A549 (cell line): Measurements from ENCODE around the gene NGFR.

Experiments used
- BHLHE40 ChIP-seq: IDR thresholded peaks from 2 replicates; pipeline ENCODE4 v1.6.1; 2012; ENCODE audit warnings: low read depth, low read length, inconsistent platforms
- CHD2 ChIP-seq: fragments of 150-350 bp; IDR thresholded peaks from 2 replicates; pipeline ENCODE4 v1.6.1; 2014; ENCODE audit warnings: low read length; ENCODE audit not compliant: partially characterized antibody
- CTCF ChIP-seq: fragments of >200 bp; sonication (Bioruptor Twin); formaldehyde crosslinking; IDR thresholded peaks from 3 replicates; pipeline ENCODE4 v1.5.1; 2016
- EP300 ChIP-seq, 2 experiments: fragments of >200 bp; sonication (Bioruptor Twin); formaldehyde crosslinking; IDR thresholded peaks; 2 replicates in 1 of 2; 3 replicates in 1 of 2; pipeline ENCODE4 v1.6.1; 2016 to 2017
- FOXS1 ChIP-seq: fragments of 250-450 bp; sonication (Bioruptor Pico); IDR thresholded peaks from 2 replicates; pipeline ENCODE4 v1.5.0; 2020; ENCODE audit warnings: mild to moderate bottlenecking, moderate library complexity
- MYC ChIP-seq: IDR thresholded peaks from 2 replicates; pipeline ENCODE4 v1.6.1; 2012; ENCODE audit warnings: mild to moderate bottlenecking, inconsistent platforms, low read length, improper control_type of control experiment, borderline replicate concordance
- POLR2A ChIP-seq: IDR thresholded peaks from 2 replicates; pipeline ENCODE4 v1.6.1; 2012; ENCODE audit warnings: mild to moderate bottlenecking, low read length
- RAD21 ChIP-seq, 2 experiments: fragments of >200 bp in 1 of 2; sonication (Bioruptor Twin) in 1 of 2; formaldehyde crosslinking in 1 of 2; IDR thresholded peaks in 1 of 2; conservative IDR thresholded peaks in 1 of 2; 2 replicates in 1 of 2; 3 replicates in 1 of 2; pipeline ENCODE4 v1.6.1; 2012 to 2018; ENCODE audit warnings: inconsistent platforms in 1 of 2
- RARB ChIP-seq: fragments of 250-450 bp; sonication (Bioruptor Pico); IDR thresholded peaks from 2 replicates; pipeline ENCODE4 v1.8.0; 2021; ENCODE audit warnings: mild to moderate bottlenecking, moderate library complexity
- RNF2 ChIP-seq: fragments of 200-600 bp; sonication (generic); IDR thresholded peaks from 2 replicates; pipeline ENCODE4 v1.6.1; 2016; ENCODE audit warnings: low read depth, mild to moderate bottlenecking, antibody characterized with exemption, moderate library complexity, borderline replicate concordance
- SREBF2 ChIP-seq: fragments of 450-650 bp; IDR thresholded peaks from 2 replicates; pipeline ENCODE4 v1.6.1; 2014; ENCODE audit warnings: mild to moderate bottlenecking, moderate library complexity
- TF ChIP-seq, protein P1 (sequence below): IDR thresholded peaks from 2 replicates; pipeline ENCODE4 v1.6.1; 2012
- TF ChIP-seq, protein P2 (sequence below): IDR thresholded peaks from 2 replicates; pipeline ENCODE4 v1.6.1; 2012

- TF ChIP-seq CTCF (no peak), CHD2 (no peak), POLR2A (no peak), BHLHE40 (no peak), SREBF2 (no peak), RNF2 (no peak), RARB (CRISPR knock-in tag) (no peak), RAD21 (conservative IDR thresholded peaks at IDR 0.05 in 1 of 2, IDR thresholded peaks at IDR 0.05 in 1 of 2) (no peak), FOXS1 (no peak), EP300 (IDR thresholded peaks at IDR 0.05) (no peak), MYC (no peak)
- TF ChIP-seq, protein P1, sequence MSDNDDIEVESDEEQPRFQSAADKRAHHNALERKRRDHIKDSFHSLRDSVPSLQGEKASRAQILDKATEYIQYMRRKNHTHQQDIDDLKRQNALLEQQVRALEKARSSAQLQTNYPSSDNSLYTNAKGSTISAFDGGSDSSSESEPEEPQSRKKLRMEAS = no peak
- TF ChIP-seq, protein P2, sequence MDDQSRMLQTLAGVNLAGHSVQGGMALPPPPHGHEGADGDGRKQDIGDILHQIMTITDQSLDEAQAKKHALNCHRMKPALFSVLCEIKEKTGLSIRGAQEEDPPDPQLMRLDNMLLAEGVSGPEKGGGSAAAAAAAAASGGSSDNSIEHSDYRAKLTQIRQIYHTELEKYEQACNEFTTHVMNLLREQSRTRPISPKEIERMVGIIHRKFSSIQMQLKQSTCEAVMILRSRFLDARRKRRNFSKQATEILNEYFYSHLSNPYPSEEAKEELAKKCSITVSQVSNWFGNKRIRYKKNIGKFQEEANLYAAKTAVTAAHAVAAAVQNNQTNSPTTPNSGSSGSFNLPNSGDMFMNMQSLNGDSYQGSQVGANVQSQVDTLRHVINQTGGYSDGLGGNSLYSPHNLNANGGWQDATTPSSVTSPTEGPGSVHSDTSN = no peak
Measured at GRCh38 chr17:49502254-49502653, 7.2 kb downstream of the NGFR start.
